Upper lobe of right lung (tissue), 1 donor: ENCODE results near the gene NMRAL1. TPM values are rescaled to one million over a fixed set of nuclear protein-coding genes. Genes with fewer than 3 reads are reported as not detected.
A peak's percentile ranks its signal among the peaks of the same experiment; 100 is the strongest.

Experiments used
- ATAC-seq: fragments of 200-7000 bp; cut with Tn5 transposase; one replicate; pipeline ENCODE4 v1.9.1; 2020; ENCODE audit warnings: mild to moderate bottlenecking, moderate library complexity
- DNase-seq: peaks from one replicate; pipeline ENCODE4 v3.0.0-alpha.2; 2020
- H3K27ac ChIP-seq: fragments of 200-600 bp; one replicate; pipeline ENCODE4 v1.8.0; 2022
- H3K27me3 ChIP-seq: fragments of 200-600 bp; one replicate; pipeline ENCODE4 v1.8.0; 2022; ENCODE audit warnings: mild to moderate bottlenecking
- H3K36me3 ChIP-seq: fragments of 200-600 bp; one replicate; pipeline ENCODE4 v1.8.0; 2022
- H3K4me1 ChIP-seq: fragments of 200-600 bp; one replicate; pipeline ENCODE4 v1.8.0; 2022
- H3K4me3 ChIP-seq: fragments of 200-600 bp; one replicate; pipeline ENCODE4 v1.8.0; 2022; ENCODE audit warnings: mild to moderate bottlenecking
- H3K9me3 ChIP-seq: fragments of 200-600 bp; one replicate; pipeline ENCODE4 v1.8.0; 2022
- intact Hi-C: fragments of 100-400 bp; cut with DNase I; formaldehyde crosslinking; loops from one replicate; pipeline ENCODE4 v1.11.0; 2022
- long read RNA-seq: library from polyadenylated mRNA; unstranded; transcript quantifications from one replicate; pipeline ENCODE4 v2.0.0, GENCODE V29; 2021
- total RNA-seq: library from RNA; stranded (reverse); fragmentation: NEBNext Ultra II Directional; extraction: Animal tissue kit (Norgen Biotek cat#: 25700); gene quantifications from one replicate; pipeline ENCODE4 v1.2.1, GENCODE V29; 2021
- TF ChIP-seq, protein P1 (sequence below): fragments of 200-600 bp; IDR thresholded peaks from one replicate; pipeline ENCODE4 v1.8.0; 2022; ENCODE audit warnings: antibody characterized with exemption
- donor health status: DM: no; HTN: yes; CAD: no; lungs with severe emphysema.

NMRAL1 gene
- 39.0 TPM for total RNA-seq
- long read RNA-seq, transcript NMRAL1-201 (6 exons, 1,376 nt) = minor isoform, 7 of 55 reads
- long read RNA-seq, transcript NMRAL1-202 (6 exons, 1,233 nt) = major isoform, 16 of 55 reads
- long read RNA-seq, transcript NMRAL1-212 (6 exons, 1,240 nt) = minor isoform, 5 of 55 reads
- long read RNA-seq, partial matches to known transcripts = 8 of 55 reads
- long read RNA-seq, other reads (novel, unspliced or antisense) = 18 of 55 reads

DNA sequence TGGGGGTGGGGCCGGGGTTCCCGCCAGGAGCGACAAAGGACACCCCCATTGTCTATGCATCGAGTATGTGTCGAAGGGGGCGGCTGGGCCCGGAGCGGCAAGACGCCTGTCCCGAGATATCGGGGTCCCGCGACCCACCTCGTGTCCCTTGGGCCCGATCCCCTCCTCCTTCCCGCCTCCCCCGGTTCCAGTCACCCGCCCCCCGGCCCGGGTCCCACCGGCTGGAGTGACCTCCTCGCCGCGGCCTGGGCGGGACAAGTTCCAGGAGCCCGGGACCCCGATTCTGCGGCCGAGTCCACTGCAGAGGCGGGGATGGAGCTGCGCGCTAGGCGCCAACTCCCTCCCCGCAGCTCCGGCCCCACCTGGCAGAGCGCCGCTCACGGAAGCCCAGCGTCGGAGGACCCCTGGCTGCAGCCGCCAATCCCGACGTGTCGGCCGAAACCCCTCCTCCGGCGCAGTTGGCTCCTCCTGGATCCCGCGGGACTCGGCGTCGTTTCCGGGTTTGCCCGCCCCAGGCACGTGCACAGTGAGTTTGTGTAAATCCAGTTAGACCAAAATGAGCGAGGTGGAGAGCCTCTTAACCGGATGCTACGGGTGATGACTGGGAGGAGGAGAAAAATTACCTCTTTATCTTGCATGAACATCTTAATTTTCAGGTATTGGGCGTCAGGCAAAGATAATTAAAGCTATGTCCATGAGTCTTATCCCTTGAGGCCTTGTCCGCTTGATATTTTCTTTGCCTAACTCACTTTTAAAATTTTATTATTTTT lies at the start of gene NMRAL1:
Gene NMRAL1, minus strand, starts transcription at position 434 of the 770 bp plus-strand sequence. CDS start 493 bp downstream, outside the sequence.
- peak; percentile 96 for DNase-seq
- peak; percentile 77 for ATAC-seq
- peaks cover 4% of the 10 kb centered on the region for H3K36me3 ChIP-seq
- intact Hi-C loops = no loop called here
- H3K4me3 ChIP-seq = peak within 1 kb of the TSS; percentile 88
- TF ChIP-seq, protein P1, sequence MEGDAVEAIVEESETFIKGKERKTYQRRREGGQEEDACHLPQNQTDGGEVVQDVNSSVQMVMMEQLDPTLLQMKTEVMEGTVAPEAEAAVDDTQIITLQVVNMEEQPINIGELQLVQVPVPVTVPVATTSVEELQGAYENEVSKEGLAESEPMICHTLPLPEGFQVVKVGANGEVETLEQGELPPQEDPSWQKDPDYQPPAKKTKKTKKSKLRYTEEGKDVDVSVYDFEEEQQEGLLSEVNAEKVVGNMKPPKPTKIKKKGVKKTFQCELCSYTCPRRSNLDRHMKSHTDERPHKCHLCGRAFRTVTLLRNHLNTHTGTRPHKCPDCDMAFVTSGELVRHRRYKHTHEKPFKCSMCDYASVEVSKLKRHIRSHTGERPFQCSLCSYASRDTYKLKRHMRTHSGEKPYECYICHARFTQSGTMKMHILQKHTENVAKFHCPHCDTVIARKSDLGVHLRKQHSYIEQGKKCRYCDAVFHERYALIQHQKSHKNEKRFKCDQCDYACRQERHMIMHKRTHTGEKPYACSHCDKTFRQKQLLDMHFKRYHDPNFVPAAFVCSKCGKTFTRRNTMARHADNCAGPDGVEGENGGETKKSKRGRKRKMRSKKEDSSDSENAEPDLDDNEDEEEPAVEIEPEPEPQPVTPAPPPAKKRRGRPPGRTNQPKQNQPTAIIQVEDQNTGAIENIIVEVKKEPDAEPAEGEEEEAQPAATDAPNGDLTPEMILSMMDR = no peak
- H3K4me1 ChIP-seq = peaks cover 29% of the 10 kb centered on the region
- no peaks in the 10 kb centered on the region for H3K27me3 ChIP-seq
- peak within 1 kb of the TSS; percentile 85 for H3K27ac ChIP-seq
- H3K9me3 ChIP-seq = no peaks in the 10 kb centered on the region

DNA sequence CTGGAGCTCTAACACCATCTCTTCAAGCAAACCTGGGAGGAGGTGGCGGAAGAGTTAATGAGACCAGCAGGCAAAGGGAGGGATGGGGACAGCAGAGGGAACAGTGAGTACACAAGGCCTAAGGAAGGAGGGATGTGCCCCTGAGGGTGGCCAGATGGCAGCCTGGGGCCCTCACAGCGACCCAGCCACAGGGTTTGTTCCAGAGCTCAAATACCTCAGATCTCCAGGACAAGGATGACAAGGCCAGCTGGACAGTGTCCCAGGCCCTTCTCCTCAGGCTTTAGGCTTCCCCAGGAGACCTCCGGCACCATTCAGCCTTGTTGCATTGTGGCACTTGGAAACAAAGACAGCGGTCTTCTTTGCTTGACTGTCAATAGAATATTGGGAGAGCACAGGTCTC lies 49.3 kb upstream of the NMRAL1 start:
- Histone ChIP-seq H3K27me3 (no peaks in the 10 kb centered on the region), H3K36me3 (no peaks in the 10 kb centered on the region), H3K27ac (no peak overlapping the region), H3K4me3 (no peak overlapping the region), H3K4me1 (no peaks in the 10 kb centered on the region), H3K9me3 (no peaks in the 10 kb centered on the region)
- intact Hi-C loops = loop anchor here (10.0 kb wide), 1 partner anchor 51 kb away; no protein-coding TSS in a partner anchor
- no peak for DNase-seq
- ATAC-seq = no peak
- TF ChIP-seq, protein P1 = no peak

DNA sequence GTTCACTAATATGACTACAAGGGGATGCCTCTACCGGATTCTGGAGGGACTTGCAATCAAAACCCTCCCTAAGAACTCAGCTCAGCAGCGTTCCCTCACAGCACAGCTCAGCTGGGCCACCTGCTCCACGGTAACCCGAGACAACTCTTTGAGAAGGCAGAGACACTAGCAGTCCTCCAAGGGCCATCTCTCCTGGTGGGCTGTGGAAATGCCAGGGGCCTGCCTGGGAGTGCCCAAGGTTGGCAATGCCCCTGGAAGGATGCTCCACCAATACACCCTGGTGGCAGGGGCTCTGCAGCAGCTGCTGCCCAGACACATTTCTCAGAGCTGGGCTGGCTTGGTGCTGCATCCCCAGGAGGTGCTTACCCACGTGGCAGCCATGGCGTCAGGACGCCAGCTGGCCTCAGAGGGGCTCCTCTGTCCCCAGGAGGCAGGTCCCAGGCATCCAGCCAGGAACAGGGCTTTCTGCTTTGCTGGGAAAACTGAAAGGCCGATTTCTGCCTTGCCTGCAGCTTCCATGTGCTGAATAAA lies 47.7 kb upstream of the NMRAL1 start:
- Histone ChIP-seq H3K27me3 (no peaks in the 10 kb centered on the region), H3K27ac (no peak overlapping the region), H3K36me3 (no peaks in the 10 kb centered on the region), H3K9me3 (no peaks in the 10 kb centered on the region), H3K4me1 (no peaks in the 10 kb centered on the region), H3K4me3 (no peak overlapping the region)
- TF ChIP-seq, protein P1 = no peak
- ATAC-seq = no peak
- no peak for DNase-seq
- intact Hi-C loops = loop anchor here (10.0 kb wide), 1 partner anchor 53 kb away; no protein-coding TSS in a partner anchor

DNA sequence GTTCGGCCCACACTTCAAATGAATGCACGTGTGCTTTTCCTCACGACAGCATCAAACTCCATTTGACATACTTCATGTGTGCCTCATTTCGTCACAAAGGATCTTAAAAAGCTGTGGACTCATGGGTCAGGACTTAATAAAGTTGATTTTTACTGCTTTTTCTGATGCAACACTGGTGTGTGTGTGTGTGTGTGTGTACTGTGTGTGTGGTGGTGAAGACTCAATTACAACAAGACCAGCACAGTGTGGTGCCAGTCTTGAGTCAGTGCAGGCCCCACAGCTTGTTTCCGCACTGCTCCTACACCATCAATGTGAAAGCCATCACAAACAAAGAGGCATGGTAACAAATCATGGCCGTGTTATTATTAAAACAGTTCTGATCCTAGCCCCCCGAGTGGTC lies 46.5 kb upstream of the NMRAL1 start:
- Histone ChIP-seq H3K36me3 (no peaks in the 10 kb centered on the region), H3K9me3 (no peaks in the 10 kb centered on the region), H3K27me3 (no peaks in the 10 kb centered on the region), H3K27ac (no peak overlapping the region), H3K4me1 (peaks cover 9% of the 10 kb centered on the region), H3K4me3 (no peak overlapping the region)
- no peak for DNase-seq
- intact Hi-C loops = loop anchor here (10.0 kb wide), 1 partner anchor 54 kb away; no protein-coding TSS in a partner anchor
- TF ChIP-seq, protein P1 = no peak
- no peak for ATAC-seq

DNA sequence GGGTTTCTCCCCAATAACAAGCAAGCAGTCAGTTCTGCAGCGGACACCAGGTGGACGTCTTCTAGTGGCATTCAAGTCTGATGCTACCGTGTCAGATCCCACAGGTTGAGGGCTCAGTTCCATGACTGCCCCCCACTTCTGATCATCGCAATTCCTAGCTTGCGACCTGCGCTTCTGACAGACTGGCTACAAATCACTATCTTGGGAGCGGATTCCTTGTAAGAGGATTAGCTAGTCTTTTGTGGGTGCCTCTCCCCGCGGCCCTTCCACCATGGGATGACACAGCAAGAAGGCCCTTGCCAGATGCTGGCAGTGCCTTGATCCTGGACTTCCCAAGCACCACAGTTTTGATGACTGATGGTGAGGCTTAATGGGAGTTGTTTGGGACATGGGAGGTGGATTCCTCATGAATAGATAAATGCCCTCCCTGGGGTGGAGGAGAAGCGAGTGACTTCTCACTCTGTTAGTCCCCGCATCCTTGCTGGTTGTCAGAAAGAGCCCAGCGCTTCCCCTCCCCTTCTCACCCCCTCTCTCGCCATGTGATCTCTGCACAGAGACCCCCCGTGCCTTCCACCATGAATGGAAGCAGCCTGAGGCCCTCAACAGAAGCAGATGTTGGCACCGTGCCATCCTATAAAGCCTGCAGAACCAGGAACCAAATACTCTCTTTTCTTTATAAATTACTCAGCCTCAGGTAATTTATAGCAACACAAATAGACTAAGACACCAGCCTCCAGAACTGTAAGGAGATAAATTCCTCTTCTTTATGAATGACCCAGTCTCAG lies 45.0 kb upstream of the NMRAL1 start:
- Histone ChIP-seq H3K4me1 (peaks cover 21% of the 10 kb centered on the region), H3K4me3 (no peak overlapping the region), H3K27me3 (no peaks in the 10 kb centered on the region), H3K27ac (no peak overlapping the region), H3K9me3 (no peaks in the 10 kb centered on the region), H3K36me3 (no peaks in the 10 kb centered on the region)
- intact Hi-C loops = loop anchor here (10.0 kb wide), 1 partner anchor 55 kb away; no protein-coding TSS in a partner anchor
- TF ChIP-seq, protein P1 = no peak
- DNase-seq = no peak
- ATAC-seq = no peak
